Gastroesophageal sphincter (tissue), 3 donors: ENCODE results near the gene UBR4.

Experiments used
- POLR2A ChIP-seq, 2 donors: fragments of 450-650 bp; IDR thresholded peaks; one replicate each; pipeline ENCODE4 v1.6.1; 2017; ENCODE audit warnings: antibody characterized with exemption in 2 of 2, mild to moderate bottlenecking in 2 of 2, moderate library complexity in 1 of 2
- TF ChIP-seq, protein P1 (sequence below), 4 experiments: fragments of 200-600 bp in 2 of 4; fragments of 450-650 bp in 2 of 4; sonication (generic) in 1 of 4; IDR thresholded peaks; one replicate each; pipeline ENCODE4 v1.5.1; 2017 to 2019; ENCODE audit warnings: antibody characterized with exemption in 4 of 4, mild to moderate bottlenecking in 2 of 4, moderate library complexity in 2 of 4

- TF ChIP-seq, protein P1, sequence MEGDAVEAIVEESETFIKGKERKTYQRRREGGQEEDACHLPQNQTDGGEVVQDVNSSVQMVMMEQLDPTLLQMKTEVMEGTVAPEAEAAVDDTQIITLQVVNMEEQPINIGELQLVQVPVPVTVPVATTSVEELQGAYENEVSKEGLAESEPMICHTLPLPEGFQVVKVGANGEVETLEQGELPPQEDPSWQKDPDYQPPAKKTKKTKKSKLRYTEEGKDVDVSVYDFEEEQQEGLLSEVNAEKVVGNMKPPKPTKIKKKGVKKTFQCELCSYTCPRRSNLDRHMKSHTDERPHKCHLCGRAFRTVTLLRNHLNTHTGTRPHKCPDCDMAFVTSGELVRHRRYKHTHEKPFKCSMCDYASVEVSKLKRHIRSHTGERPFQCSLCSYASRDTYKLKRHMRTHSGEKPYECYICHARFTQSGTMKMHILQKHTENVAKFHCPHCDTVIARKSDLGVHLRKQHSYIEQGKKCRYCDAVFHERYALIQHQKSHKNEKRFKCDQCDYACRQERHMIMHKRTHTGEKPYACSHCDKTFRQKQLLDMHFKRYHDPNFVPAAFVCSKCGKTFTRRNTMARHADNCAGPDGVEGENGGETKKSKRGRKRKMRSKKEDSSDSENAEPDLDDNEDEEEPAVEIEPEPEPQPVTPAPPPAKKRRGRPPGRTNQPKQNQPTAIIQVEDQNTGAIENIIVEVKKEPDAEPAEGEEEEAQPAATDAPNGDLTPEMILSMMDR (IDR thresholded peaks at IDR 0.05), result peak in 1 of 4 experiments; percentile 32
- TF ChIP-seq POLR2A (IDR thresholded peaks at IDR 0.05), result peak; percentile 33 to 34
These were observed 41.5 kb upstream of the UBR4 start, which contains the start of the genes EMC1 and MRTO4 for GRCh38 chr1:19251305-19252196.
